ENCODE data around the gene ZNF846.
"Not testable (repeated sequence)": the region's sequence is repeated elsewhere in the genome, so short reads cannot be mapped to it uniquely, and the experiment has no call there.

ZNF846 gene

DNA sequence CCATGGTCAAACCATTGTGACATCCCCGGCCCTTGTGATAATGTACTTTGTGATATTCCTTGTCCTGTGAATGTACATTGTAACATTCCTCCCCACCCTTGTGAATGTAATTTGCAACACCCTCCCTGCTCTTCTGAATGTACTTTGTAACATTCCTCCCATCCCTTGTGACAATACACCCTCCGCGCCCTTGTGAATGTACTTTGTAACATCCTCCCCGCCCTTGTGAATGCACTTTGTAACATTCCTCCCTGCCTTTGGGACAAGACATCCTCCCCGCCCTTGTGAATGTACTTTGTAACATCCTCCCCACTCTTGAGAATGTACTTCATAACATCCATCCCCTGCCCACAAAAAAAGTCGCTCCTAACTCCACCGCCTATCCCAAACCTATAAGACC, 17.1 kb downstream of the ZNF846 start:
- no peak for DNase-seq
- Histone ChIP-seq H3K36me3 (no peaks in the 10 kb centered on the region), H3K4me3 (ENCODE audit: low read depth, low read length) (no peak overlapping the region), H3K27me3 (no peaks in the 10 kb centered on the region), H3K4me1 (no peaks in the 10 kb centered on the region), H3K9me3 (no peaks in the 10 kb centered on the region; the same call in 1 of the 2 replicates)
- TF ChIP-seq, protein P1, sequence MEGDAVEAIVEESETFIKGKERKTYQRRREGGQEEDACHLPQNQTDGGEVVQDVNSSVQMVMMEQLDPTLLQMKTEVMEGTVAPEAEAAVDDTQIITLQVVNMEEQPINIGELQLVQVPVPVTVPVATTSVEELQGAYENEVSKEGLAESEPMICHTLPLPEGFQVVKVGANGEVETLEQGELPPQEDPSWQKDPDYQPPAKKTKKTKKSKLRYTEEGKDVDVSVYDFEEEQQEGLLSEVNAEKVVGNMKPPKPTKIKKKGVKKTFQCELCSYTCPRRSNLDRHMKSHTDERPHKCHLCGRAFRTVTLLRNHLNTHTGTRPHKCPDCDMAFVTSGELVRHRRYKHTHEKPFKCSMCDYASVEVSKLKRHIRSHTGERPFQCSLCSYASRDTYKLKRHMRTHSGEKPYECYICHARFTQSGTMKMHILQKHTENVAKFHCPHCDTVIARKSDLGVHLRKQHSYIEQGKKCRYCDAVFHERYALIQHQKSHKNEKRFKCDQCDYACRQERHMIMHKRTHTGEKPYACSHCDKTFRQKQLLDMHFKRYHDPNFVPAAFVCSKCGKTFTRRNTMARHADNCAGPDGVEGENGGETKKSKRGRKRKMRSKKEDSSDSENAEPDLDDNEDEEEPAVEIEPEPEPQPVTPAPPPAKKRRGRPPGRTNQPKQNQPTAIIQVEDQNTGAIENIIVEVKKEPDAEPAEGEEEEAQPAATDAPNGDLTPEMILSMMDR (IDR thresholded peaks at IDR 0.05; ENCODE audit: low read depth, low read length) = no peak

DNA sequence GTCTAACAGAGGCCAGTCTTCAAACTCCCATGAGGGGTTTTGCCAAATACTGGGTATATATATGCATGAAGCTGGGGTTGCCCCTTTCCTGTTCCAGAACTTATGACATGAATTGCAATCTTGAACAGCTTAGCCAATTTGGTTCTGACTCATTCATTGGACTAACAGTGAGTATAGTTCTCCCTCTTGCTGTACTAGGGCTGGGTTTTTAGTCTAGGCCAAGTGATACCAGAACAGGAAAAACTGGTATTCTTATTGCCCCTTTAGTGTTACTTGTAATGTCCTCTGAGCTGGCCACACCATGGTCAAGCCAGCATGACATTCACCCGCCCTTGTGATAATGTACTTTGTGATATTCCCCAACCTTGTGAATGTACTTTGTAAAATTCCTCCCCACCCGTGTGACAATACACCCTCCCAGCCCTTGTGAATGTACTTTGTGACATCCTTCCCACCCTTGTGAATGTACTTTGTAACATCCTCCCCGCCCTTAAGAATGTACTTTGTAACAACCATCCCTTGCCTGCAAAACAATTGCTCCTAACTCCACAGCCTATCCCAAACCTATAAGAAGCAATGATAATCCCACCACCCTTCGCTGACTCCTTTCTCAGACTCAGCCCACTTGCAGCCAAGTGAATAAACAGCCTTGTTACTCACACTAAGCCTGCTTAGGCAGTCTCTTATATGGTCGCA, 26.9 kb downstream of the ZNF846 start:
- TF ChIP-seq, protein P1 (IDR thresholded peaks at IDR 0.05; ENCODE audit: low read depth, low read length) = no peak
- Histone ChIP-seq H3K27me3 (no peaks in the 10 kb centered on the region), H3K36me3 (no peaks in the 10 kb centered on the region), H3K9me3 (no peaks in the 10 kb centered on the region), H3K4me3 (ENCODE audit: low read depth, low read length) (no peak overlapping the region), H3K4me1 (no peaks in the 10 kb centered on the region)
- no peak for DNase-seq

DNA sequence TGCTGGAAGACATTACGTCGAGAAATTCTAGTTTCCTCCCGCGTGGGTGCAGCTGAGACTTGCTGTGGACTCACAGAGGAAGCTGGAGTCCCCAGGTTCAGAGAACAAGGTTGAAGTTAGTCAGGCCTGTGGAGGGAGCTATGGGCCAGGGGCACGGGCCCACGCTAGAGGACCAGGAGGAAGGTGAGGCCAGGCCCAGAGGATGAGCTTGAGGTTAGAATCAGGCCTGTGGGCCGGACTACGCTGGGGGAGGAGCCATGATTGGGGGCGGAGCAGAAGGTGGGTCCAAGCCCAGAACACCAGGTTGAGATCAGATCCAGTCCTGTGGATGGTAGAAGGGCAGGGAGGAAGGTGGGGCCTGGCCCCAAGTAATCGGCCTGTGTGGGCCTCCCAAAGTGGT, 32.6 kb downstream of the ZNF846 start:
- Histone ChIP-seq H3K36me3 (no peaks in the 10 kb centered on the region), H3K27me3 (no peaks in the 10 kb centered on the region), H3K4me3 (ENCODE audit: low read depth, low read length) (no peak overlapping the region), H3K9me3 (no peaks in the 10 kb centered on the region), H3K4me1 (no peaks in the 10 kb centered on the region)
- peak; percentile 9 for DNase-seq
- TF ChIP-seq, protein P1 (IDR thresholded peaks at IDR 0.05; ENCODE audit: low read depth, low read length) = no peak

DNA sequence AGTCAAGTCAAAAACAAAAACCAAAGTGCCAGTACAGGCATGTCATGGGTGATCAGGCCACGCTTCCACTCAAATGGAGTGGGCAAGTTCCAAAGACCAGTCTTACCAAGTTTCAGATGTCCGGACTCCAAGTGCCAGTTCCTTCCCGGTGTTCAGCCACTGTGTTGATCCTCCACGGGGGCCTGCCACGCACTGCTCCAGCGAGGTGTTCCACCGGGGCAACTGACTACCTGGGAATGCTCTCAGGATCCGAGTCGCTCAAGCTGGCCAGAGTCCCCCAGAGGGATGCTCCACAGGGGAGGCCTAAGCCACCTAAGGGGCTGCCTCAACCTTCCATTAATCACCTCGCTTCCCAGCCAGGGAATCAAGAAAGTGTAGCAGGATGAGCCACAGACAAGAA, 38.5 kb downstream of the ZNF846 start:
- not testable (repeated sequence) for H3K4me1 ChIP-seq, DNase-seq, H3K36me3 ChIP-seq

DNA sequence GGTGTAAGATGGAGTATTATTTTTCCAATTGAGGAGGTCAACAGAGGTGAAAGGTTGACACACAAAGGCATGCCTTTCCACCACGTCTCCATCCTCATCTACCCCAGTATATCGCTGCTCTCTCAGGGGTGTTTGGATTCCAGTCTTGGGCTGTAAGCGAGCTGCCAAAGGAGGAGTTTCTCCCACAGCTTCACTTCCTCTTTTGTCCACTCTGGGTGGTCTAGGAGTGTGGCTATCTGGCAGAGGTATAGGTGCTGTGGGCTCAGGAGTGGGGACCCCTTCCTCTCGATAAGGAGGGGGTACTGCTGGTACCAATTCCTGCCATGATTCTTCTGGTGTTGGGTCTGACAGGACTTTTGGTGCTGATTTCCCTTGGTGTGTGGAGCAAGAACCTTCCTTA, 39.4 kb downstream of the ZNF846 start:
- Histone ChIP-seq H3K9me3 (no peaks in the 10 kb centered on the region; the same call in 1 of the 2 replicates), H3K36me3 (no peaks in the 10 kb centered on the region), H3K4me3 (ENCODE audit: low read depth, low read length) (no peak overlapping the region), H3K27me3 (0 out of 2 replicates have a peak, but pooled peaks cover 2% of the 10 kb centered on the region), H3K4me1 (no peaks in the 10 kb centered on the region)
- TF ChIP-seq, protein P1 (IDR thresholded peaks at IDR 0.05; ENCODE audit: low read depth, low read length) = no peak
- DNase-seq = no peak

More for the DNA sequence above, 38.5 kb downstream of the ZNF846 start:
- not testable (repeated sequence) for H3K9me3 ChIP-seq; H3K4me3 ChIP-seq (ENCODE audit: low read depth, low read length); H3K27me3 ChIP-seq

DNA sequence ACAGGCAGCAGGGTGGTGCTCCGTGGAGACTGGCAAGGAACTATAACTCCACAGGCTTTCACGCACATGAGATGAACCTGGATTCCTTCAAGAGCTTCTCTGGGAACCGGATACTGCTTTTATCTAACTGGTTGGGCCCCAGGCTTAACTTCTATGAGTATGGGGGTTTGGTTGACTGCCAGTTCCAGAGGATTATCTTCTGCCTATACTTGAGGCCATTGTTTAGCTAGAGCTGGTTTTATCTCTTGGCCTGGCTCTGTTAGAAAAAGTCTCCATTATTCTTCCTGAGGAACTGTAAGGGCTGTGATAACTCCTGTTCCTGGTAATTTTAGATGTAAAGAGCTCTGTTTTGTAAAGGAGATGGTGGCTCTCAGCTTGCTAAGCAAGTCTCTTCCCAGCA, 40.9 kb downstream of the ZNF846 start:
- no peaks in the 10 kb centered on the region for H3K36me3 ChIP-seq
- 0 out of 2 replicates have a peak, but pooled peaks cover 2% of the 10 kb centered on the region for H3K27me3 ChIP-seq
- H3K9me3 ChIP-seq = no peaks in the 10 kb centered on the region; the same call in 1 of the 2 replicates
- no peak for DNase-seq
- no peak overlapping the region for H3K4me3 ChIP-seq (ENCODE audit: low read depth, low read length)
- no peaks in the 10 kb centered on the region for H3K4me1 ChIP-seq
- TF ChIP-seq, protein P1 (IDR thresholded peaks at IDR 0.05; ENCODE audit: low read depth, low read length) = no peak

DNA sequence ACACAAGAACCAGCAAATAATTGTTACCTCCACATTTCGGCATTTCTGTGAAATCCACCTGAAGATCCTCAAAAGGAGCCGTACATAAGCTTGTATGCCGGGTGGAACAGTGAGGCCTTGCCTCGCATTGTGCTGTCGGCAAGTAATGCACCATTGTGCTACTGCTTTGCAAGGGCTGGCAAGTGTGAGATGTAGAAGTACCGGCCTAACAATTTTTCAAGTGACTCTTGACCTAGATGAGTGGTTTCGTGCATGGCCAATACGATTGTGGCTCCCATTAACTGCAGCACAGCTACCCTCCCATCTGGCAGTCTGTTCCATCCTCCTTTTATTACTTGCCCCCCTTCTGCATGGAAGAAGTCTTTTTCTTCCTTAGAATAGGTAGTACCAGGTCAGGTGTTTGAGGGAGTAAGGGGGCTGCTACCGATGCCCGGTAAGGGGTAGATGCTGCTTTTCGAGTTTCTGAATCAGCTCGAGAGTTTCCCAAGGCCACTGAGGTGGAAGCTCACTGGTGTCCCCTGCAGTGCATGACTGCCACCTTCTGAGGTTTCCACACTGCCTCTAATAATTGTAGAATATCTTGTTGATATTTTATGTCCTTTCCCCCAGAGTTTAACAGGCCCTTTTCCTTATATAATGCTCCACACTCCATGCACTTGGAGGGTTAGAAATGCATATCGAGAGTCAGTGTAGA, 42.9 kb downstream of the ZNF846 start:
- not testable (repeated sequence) for H3K9me3 ChIP-seq; H3K36me3 ChIP-seq; H3K4me3 ChIP-seq (ENCODE audit: low read depth, low read length); DNase-seq; H3K27me3 ChIP-seq; H3K4me1 ChIP-seq
